ENCODE data around the gene NOS1AP. TPM values are rescaled to one million over a fixed set of nuclear protein-coding genes. Genes with fewer than 3 reads are reported as not detected.
A peak's percentile ranks its signal among the peaks of the same experiment; 100 is the strongest.

The NOS1AP gene
- total and polyA plus RNA-seq, 2 donors from 2014 or later: 0.47 to 10.7 TPM

- DNase-seq: no peak
- no peaks in the 10 kb centered on the region for H3K4me1 ChIP-seq (ENCODE audit: control insufficient read depth in 2 of 3, insufficient read depth in 2 of 3, low read depth in 1 of 3, low read length in 3 of 3)
- intact Hi-C loops (cut with DNase I): no loop called here
- no peaks in the 10 kb centered on the region for H3K9me3 ChIP-seq (ENCODE audit: control insufficient read depth in 2 of 3, insufficient read depth in 1 of 3, low read length in 3 of 3)
- H3K36me3 ChIP-seq (ENCODE audit: control insufficient read depth in 2 of 3, insufficient read depth in 3 of 3, low read length in 3 of 3): no peaks in the 10 kb centered on the region
- H3K27me3 ChIP-seq (ENCODE audit: control insufficient read depth, insufficient read depth, low read length): no peaks in the 10 kb centered on the region
- no peak overlapping the region for H3K27ac ChIP-seq (ENCODE audit: low read depth in 2 of 2, low read length in 2 of 2)
- no peak for TF ChIP-seq CTCF (IDR thresholded peaks at IDR 0.05; ENCODE audit: borderline replicate concordance, extremely low read depth, insufficient read depth)
- FAIRE-seq: no peak
- H3K9ac ChIP-seq (ENCODE audit: low read length in 3 of 3): no peak overlapping the region
- no peak overlapping the region for H3K4me3 ChIP-seq (ENCODE audit: low read length in 3 of 3)
These were observed 30.9 kb upstream of the NOS1AP start for GRCh38 chr1:162038624-162039023.

DNA sequence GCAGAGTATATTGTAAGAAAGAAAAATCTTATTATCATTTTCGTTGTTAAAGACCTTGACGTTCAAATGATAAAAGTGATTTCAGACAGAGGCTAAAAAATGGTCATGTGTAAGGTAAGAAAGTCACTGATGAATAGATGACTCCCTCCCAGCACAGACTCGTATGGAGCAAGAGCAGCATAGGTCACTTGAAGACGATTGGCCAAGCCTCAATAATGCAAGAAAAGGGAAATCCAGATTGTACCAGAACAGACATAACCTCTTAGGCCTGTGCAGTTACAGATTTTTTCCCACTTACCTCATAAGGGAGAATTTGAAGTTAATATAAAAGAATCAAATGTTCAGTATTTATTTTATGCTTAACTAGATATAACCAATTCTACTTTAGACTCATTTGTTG is 29.5 kb upstream of the NOS1AP start:
- FAIRE-seq: no peak
- intact Hi-C loops (cut with DNase I): no loop called here

GRCh38 chr1:162040657-162041056 is 28.8 kb upstream of the NOS1AP start:
- DNase-seq: peak in 1 of 5 donors; percentile 20
- Histone ChIP-seq H3K4me3 (ENCODE audit: low read length in 3 of 3) (no peak overlapping the region), H3K4me1 (ENCODE audit: control insufficient read depth in 2 of 3, insufficient read depth in 2 of 3, low read depth in 1 of 3, low read length in 3 of 3) (no peaks in the 10 kb centered on the region), H3K9me3 (ENCODE audit: control insufficient read depth in 2 of 3, insufficient read depth in 1 of 3, low read length in 3 of 3) (no peaks in the 10 kb centered on the region), H3K36me3 (ENCODE audit: control insufficient read depth in 2 of 3, insufficient read depth in 3 of 3, low read length in 3 of 3) (no peaks in the 10 kb centered on the region), H3K9ac (ENCODE audit: low read length in 3 of 3) (no peak overlapping the region), H3K27ac (ENCODE audit: low read depth in 2 of 2, low read length in 2 of 2) (no peak overlapping the region), H3K27me3 (ENCODE audit: control insufficient read depth, insufficient read depth, low read length) (no peaks in the 10 kb centered on the region)
- TF ChIP-seq CTCF (IDR thresholded peaks at IDR 0.05; ENCODE audit: borderline replicate concordance, extremely low read depth, insufficient read depth): peak; percentile 26
- FAIRE-seq: no peak
- intact Hi-C loops (cut with DNase I): no loop called here

More for the DNA sequence above, 29.5 kb upstream of the NOS1AP start:
- Histone ChIP-seq H3K4me3 (ENCODE audit: low read length in 3 of 3) (no peak overlapping the region), H3K9ac (ENCODE audit: low read length in 3 of 3) (no peak overlapping the region), H3K27me3 (ENCODE audit: control insufficient read depth, insufficient read depth, low read length) (no peaks in the 10 kb centered on the region), H3K36me3 (ENCODE audit: control insufficient read depth in 2 of 3, insufficient read depth in 3 of 3, low read length in 3 of 3) (no peaks in the 10 kb centered on the region), H3K4me1 (ENCODE audit: control insufficient read depth in 2 of 3, insufficient read depth in 2 of 3, low read depth in 1 of 3, low read length in 3 of 3) (no peaks in the 10 kb centered on the region), H3K9me3 (ENCODE audit: control insufficient read depth in 2 of 3, insufficient read depth in 1 of 3, low read length in 3 of 3) (no peaks in the 10 kb centered on the region), H3K27ac (ENCODE audit: low read depth in 2 of 2, low read length in 2 of 2) (no peak overlapping the region)
- no peak for DNase-seq
- TF ChIP-seq CTCF (IDR thresholded peaks at IDR 0.05; ENCODE audit: borderline replicate concordance, extremely low read depth, insufficient read depth): no peak

GRCh38 chr1:162042361-162042760 is 27.1 kb upstream of the NOS1AP start:
- no peaks in the 10 kb centered on the region for H3K4me1 ChIP-seq (ENCODE audit: control insufficient read depth in 2 of 3, insufficient read depth in 2 of 3, low read depth in 1 of 3, low read length in 3 of 3)
- no peaks in the 10 kb centered on the region for H3K27me3 ChIP-seq (ENCODE audit: control insufficient read depth, insufficient read depth, low read length)
- H3K27ac ChIP-seq (ENCODE audit: low read depth in 2 of 2, low read length in 2 of 2): no peak overlapping the region
- H3K9ac ChIP-seq (ENCODE audit: low read length in 3 of 3): no peak overlapping the region
- no peak for DNase-seq
- no peak overlapping the region for H3K4me3 ChIP-seq (ENCODE audit: low read length in 3 of 3)
- no peak for TF ChIP-seq CTCF (IDR thresholded peaks at IDR 0.05; ENCODE audit: borderline replicate concordance, extremely low read depth, insufficient read depth)
- intact Hi-C loops (cut with DNase I): no loop called here
- H3K36me3 ChIP-seq (ENCODE audit: control insufficient read depth in 2 of 3, insufficient read depth in 3 of 3, low read length in 3 of 3): no peaks in the 10 kb centered on the region
- FAIRE-seq: no peak
- H3K9me3 ChIP-seq (ENCODE audit: control insufficient read depth in 2 of 3, insufficient read depth in 1 of 3, low read length in 3 of 3): no peaks in the 10 kb centered on the region
